ENCODE data around the gene SRGAP2C. TPM values are rescaled to one million over a fixed set of nuclear protein-coding genes. Genes with fewer than 3 reads are reported as not detected.
"Not testable (repeated sequence)": the region's sequence is repeated elsewhere in the genome, so short reads cannot be mapped to it uniquely, and the experiment has no call there.

The SRGAP2C gene
- 11.6 and 13.4 TPM in 2 replicates for polyA plus RNA-seq (2013)

- not testable (repeated sequence) for H2BK120ac ChIP-seq (ENCODE audit: insufficient read depth, low read length, poor library complexity); H3K4ac ChIP-seq (ENCODE audit: low read depth, low read length); H3K79me2 ChIP-seq (ENCODE audit: control insufficient read depth, insufficient read depth, low read length, poor library complexity); H3K4me1 ChIP-seq (ENCODE audit: control insufficient read depth in 1 of 2, insufficient read depth in 2 of 2, low read length in 2 of 2); H3K27me3 ChIP-seq (ENCODE audit: insufficient read depth, low read length); H3K9me3 ChIP-seq (ENCODE audit: insufficient read depth, low read depth, low read length); H3K36me3 ChIP-seq (ENCODE audit: control insufficient read depth in 1 of 2, insufficient read depth in 2 of 2, low read length in 2 of 2); H2BK12ac ChIP-seq (ENCODE audit: low read length); H3K18ac ChIP-seq (ENCODE audit: low read length); H4K91ac ChIP-seq (ENCODE audit: low read depth, low read length); H3K79me1 ChIP-seq (ENCODE audit: low read length); H3K27ac ChIP-seq (ENCODE audit: low read depth, low read length); H2AK5ac ChIP-seq (ENCODE audit: low read length); H3K23ac ChIP-seq (ENCODE audit: low read length); H3K9ac ChIP-seq (ENCODE audit: low read length); H3K14ac ChIP-seq (ENCODE audit: low read length); H2BK5ac ChIP-seq (ENCODE audit: low read depth, low read length, poor library complexity); H4K12ac ChIP-seq (ENCODE audit: low read depth, low read length); H2AFZ ChIP-seq (ENCODE audit: insufficient read depth, low read length, poor library complexity); H4K8ac ChIP-seq (ENCODE audit: low read depth, low read length)
- whole genome bisulfite sequencing (ENCODE audit: extremely low coverage, insufficient coverage, insufficient read length): no CpG with 5 or more reads among the region's 54 CpGs
- DNase-seq: peak; percentile 96 to 98
- H3K4me2 ChIP-seq (ENCODE audit: low read length): peak within 1 kb of the TSS; percentile 61
- H3K4me3 ChIP-seq (ENCODE audit: low read depth, low read length): peak within 1 kb of the TSS; percentile 62
Observed at GRCh38 chr1:121184290-121185127, at the start of gene SRGAP2C, which contains the start of gene FAM72B. Gene SRGAP2C, plus strand, starts transcription at chr1:121184975. Its CDS starts 2,472 bp downstream, at chr1:121187447. Gene FAM72B, minus strand, starts transcription at chr1:121184340. Its CDS starts 851 bp downstream, at chr1:121183489.

DNA sequence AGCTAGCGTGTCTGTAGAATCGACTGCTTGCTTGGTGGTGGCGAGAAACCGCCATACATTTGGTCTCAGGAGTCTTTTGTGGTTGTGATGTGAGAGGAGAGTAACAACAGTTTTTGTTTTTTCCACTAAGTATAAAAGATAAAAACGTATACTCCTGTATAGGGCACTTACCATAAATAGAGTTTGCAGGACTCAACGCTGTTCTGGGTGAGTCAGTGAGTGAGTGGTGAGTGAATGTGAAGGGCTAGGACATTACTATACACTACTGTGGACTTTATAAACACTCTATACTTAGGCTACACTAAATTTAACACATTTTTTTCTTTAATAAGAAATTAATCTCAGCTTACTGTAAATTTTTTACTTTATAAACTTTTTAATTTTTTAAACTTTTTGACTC is 44.4 kb upstream of the SRGAP2C start:
- not testable (repeated sequence) for H3K4me2 ChIP-seq (ENCODE audit: low read length); H3K14ac ChIP-seq (ENCODE audit: low read length)
- WGBS (ENCODE audit: extremely low coverage, insufficient coverage, insufficient read length): no CpG with 5 or more reads among the region's 6 CpGs

DNA sequence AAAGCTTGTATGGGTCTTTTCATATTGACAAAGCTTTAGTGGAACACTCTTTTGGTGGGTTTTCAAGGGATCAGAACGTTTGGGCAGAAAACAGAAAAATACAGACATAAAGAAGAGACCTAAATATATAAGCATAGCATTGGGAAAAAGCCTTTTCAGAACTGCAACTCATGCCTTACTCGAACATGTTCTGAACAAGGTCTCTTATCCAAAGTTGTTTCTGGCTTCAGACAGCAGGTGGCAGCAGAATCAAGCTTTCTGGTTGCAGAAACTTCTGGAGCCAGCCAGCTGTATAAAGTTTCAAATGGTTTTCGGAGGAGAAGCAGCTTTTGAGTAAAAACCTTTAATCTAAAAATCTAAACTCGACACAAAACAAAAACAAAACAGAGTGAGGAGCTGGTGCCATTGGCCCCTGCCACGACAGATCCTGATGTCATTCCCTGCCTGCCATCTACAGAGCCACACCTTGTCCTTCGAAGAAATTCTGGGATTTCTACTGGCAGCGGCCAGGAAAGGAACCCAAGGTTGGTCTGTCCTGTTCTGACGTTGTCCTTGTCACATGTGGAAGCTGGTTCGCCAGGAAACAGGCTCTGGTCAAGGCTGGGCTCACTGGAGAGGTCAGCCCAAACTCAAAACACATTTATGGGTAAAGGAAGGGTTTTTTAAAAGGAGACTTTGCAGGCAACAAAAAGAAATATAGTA is 36.1 kb upstream of the SRGAP2C start:
- H3K79me1 ChIP-seq (ENCODE audit: low read length); H3K27me3 ChIP-seq (ENCODE audit: insufficient read depth, low read length); H3K4me3 ChIP-seq (ENCODE audit: low read depth, low read length); H3K79me2 ChIP-seq (ENCODE audit: control insufficient read depth, insufficient read depth, low read length, poor library complexity); H4K12ac ChIP-seq (ENCODE audit: low read depth, low read length); H4K91ac ChIP-seq (ENCODE audit: low read depth, low read length); H3K4ac ChIP-seq (ENCODE audit: low read depth, low read length); H3K9ac ChIP-seq (ENCODE audit: low read length); H2BK120ac ChIP-seq (ENCODE audit: insufficient read depth, low read length, poor library complexity); H4K8ac ChIP-seq (ENCODE audit: low read depth, low read length); H3K14ac ChIP-seq (ENCODE audit: low read length); H2BK12ac ChIP-seq (ENCODE audit: low read length); H2AK5ac ChIP-seq (ENCODE audit: low read length); H2BK5ac ChIP-seq (ENCODE audit: low read depth, low read length, poor library complexity); H3K4me2 ChIP-seq (ENCODE audit: low read length); H2AFZ ChIP-seq (ENCODE audit: insufficient read depth, low read length, poor library complexity); H3K18ac ChIP-seq (ENCODE audit: low read length); H3K4me1 ChIP-seq (ENCODE audit: control insufficient read depth in 1 of 2, insufficient read depth in 2 of 2, low read length in 2 of 2); H3K36me3 ChIP-seq (ENCODE audit: control insufficient read depth in 1 of 2, insufficient read depth in 2 of 2, low read length in 2 of 2); DNase-seq; H3K27ac ChIP-seq (ENCODE audit: low read depth, low read length); H3K9me3 ChIP-seq (ENCODE audit: insufficient read depth, low read depth, low read length); H3K23ac ChIP-seq (ENCODE audit: low read length): not testable (repeated sequence)
- no CpG with 5 or more reads among the region's 9 CpGs for WGBS (ENCODE audit: extremely low coverage, insufficient coverage, insufficient read length)

More for the DNA sequence above, 44.4 kb upstream of the SRGAP2C start:
- H4K12ac ChIP-seq (ENCODE audit: low read depth, low read length); H3K4ac ChIP-seq (ENCODE audit: low read depth, low read length); H4K91ac ChIP-seq (ENCODE audit: low read depth, low read length); H3K4me3 ChIP-seq (ENCODE audit: low read depth, low read length); H3K9ac ChIP-seq (ENCODE audit: low read length); DNase-seq; H4K8ac ChIP-seq (ENCODE audit: low read depth, low read length); H2BK12ac ChIP-seq (ENCODE audit: low read length); H3K18ac ChIP-seq (ENCODE audit: low read length); H3K79me1 ChIP-seq (ENCODE audit: low read length); H3K9me3 ChIP-seq (ENCODE audit: insufficient read depth, low read depth, low read length); H3K4me1 ChIP-seq (ENCODE audit: control insufficient read depth in 1 of 2, insufficient read depth in 2 of 2, low read length in 2 of 2); H3K27ac ChIP-seq (ENCODE audit: low read depth, low read length); H2BK5ac ChIP-seq (ENCODE audit: low read depth, low read length, poor library complexity); H3K23ac ChIP-seq (ENCODE audit: low read length); H3K79me2 ChIP-seq (ENCODE audit: control insufficient read depth, insufficient read depth, low read length, poor library complexity); H2AK5ac ChIP-seq (ENCODE audit: low read length); H2AFZ ChIP-seq (ENCODE audit: insufficient read depth, low read length, poor library complexity); H3K36me3 ChIP-seq (ENCODE audit: control insufficient read depth in 1 of 2, insufficient read depth in 2 of 2, low read length in 2 of 2); H3K27me3 ChIP-seq (ENCODE audit: insufficient read depth, low read length); H2BK120ac ChIP-seq (ENCODE audit: insufficient read depth, low read length, poor library complexity): not testable (repeated sequence)

GRCh38 chr1:121151294-121151693 is 33.5 kb upstream of the SRGAP2C start:
- not testable (repeated sequence) for H2BK120ac ChIP-seq (ENCODE audit: insufficient read depth, low read length, poor library complexity); DNase-seq; H3K9ac ChIP-seq (ENCODE audit: low read length); H3K4me2 ChIP-seq (ENCODE audit: low read length); H3K14ac ChIP-seq (ENCODE audit: low read length); H2AK5ac ChIP-seq (ENCODE audit: low read length); H2BK5ac ChIP-seq (ENCODE audit: low read depth, low read length, poor library complexity); H3K27me3 ChIP-seq (ENCODE audit: insufficient read depth, low read length); H3K36me3 ChIP-seq (ENCODE audit: control insufficient read depth in 1 of 2, insufficient read depth in 2 of 2, low read length in 2 of 2); H2AFZ ChIP-seq (ENCODE audit: insufficient read depth, low read length, poor library complexity); H3K79me2 ChIP-seq (ENCODE audit: control insufficient read depth, insufficient read depth, low read length, poor library complexity); H3K23ac ChIP-seq (ENCODE audit: low read length); H3K79me1 ChIP-seq (ENCODE audit: low read length); H3K4ac ChIP-seq (ENCODE audit: low read depth, low read length); H3K18ac ChIP-seq (ENCODE audit: low read length); H4K91ac ChIP-seq (ENCODE audit: low read depth, low read length); H3K4me3 ChIP-seq (ENCODE audit: low read depth, low read length); H2BK12ac ChIP-seq (ENCODE audit: low read length); H4K12ac ChIP-seq (ENCODE audit: low read depth, low read length); H3K4me1 ChIP-seq (ENCODE audit: control insufficient read depth in 1 of 2, insufficient read depth in 2 of 2, low read length in 2 of 2); H3K27ac ChIP-seq (ENCODE audit: low read depth, low read length); H4K8ac ChIP-seq (ENCODE audit: low read depth, low read length); H3K9me3 ChIP-seq (ENCODE audit: insufficient read depth, low read depth, low read length)
- no CpG with 5 or more reads among the region's 1 CpG for WGBS (ENCODE audit: extremely low coverage, insufficient coverage, insufficient read length)

All from trophoblast cell (in vitro differentiated cells and primary cell).